ENCODE results near the gene SNRPB.

Gene SNRPB

DNA sequence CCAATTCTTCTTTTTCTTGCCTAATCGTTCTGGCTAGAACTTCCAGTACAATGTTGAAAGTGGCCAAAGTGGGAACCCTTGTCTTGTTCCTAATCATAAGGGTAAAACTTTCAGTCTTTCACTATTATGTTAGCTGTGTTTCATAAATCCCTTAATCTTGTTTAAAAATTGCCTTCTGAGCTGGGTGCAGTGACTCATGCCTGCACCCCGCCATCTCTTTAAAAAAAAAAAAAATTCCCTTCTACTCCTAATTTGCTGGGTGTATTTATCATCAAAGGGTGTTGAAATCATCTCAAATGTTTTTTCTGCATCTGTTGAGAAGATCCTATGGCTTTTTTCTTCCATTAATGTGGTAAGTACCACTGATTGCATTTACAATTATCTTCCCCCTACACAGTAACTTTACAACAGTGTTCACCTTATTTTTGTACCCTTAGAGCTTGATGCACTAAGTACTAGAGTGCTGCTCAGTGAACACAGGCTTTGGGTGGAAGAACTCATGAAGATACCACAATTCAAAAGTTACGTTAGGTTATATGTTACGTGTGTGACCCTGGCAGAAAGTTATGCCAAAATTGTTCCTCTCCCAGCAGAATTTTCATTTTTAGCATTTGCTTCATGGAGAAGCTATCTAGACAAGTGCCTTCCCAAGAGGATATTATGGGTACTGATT is 9.7 kb downstream of the SNRPB start:
- POLR2A ChIA-PET: interaction anchor here (1.0 kb wide), 1 partner anchor 10 kb away, joined by 3 read pairs; the partner anchor contains the start of gene SNRPB
- TF ChIP-seq, protein P1, sequence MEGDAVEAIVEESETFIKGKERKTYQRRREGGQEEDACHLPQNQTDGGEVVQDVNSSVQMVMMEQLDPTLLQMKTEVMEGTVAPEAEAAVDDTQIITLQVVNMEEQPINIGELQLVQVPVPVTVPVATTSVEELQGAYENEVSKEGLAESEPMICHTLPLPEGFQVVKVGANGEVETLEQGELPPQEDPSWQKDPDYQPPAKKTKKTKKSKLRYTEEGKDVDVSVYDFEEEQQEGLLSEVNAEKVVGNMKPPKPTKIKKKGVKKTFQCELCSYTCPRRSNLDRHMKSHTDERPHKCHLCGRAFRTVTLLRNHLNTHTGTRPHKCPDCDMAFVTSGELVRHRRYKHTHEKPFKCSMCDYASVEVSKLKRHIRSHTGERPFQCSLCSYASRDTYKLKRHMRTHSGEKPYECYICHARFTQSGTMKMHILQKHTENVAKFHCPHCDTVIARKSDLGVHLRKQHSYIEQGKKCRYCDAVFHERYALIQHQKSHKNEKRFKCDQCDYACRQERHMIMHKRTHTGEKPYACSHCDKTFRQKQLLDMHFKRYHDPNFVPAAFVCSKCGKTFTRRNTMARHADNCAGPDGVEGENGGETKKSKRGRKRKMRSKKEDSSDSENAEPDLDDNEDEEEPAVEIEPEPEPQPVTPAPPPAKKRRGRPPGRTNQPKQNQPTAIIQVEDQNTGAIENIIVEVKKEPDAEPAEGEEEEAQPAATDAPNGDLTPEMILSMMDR (IDR thresholded peaks at IDR 0.05; ENCODE audit: insufficient read depth, low read length, missing control alignments): no peak
- CTCF ChIA-PET: interaction anchor here (1.1 to 2.4 kb wide), 3 partner anchors 9 to 253 kb away, joined by 5 to 18 read pairs (median 10); no protein-coding TSS in a partner anchor
- H3K4me3 ChIP-seq (ENCODE audit: low read depth, low read length): no peak overlapping the region
- no peak for DNase-seq (ENCODE audit: low read depth, low spot score)

DNA sequence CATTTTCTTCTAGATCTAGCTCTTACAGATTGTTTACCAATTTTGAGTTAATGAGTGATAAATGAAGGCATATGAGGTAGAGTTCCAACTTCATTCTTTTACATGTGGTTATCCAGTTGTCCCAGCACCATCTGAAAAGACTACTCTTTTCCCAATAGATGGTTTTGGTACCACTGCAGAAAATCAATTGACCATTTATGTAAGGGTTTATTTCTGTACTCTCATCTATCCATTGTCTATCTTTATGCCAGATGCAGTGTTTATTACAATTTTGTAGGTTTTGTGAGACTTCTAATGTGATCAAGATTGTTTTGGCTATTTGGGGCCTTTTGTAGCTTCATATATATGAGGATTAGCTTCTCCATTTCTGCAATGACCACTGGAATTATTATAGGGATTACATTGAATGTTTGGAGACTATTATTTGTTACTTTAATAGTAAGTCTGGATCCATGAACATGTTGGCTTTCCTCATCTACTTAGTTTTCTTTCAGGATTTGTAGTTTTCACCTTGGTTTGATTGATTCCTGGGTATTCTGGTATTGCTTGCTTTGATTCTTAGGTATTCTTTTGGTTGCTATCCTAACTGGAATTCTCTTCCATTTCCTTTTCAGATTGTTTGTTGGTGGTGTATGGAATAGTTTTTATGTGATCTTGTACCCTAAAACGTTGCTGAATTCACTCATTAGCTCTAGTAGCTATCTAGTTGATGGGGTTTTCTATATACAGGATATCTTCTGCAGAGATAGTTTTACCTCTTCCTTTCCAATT is 10.4 kb downstream of the SNRPB start:
- CTCF ChIA-PET: interaction anchor here (1.1 to 2.4 kb wide), 3 partner anchors 8 to 252 kb away, joined by 5 to 18 read pairs (median 10); no protein-coding TSS in a partner anchor
- POLR2A ChIA-PET: no interaction called here

DNA sequence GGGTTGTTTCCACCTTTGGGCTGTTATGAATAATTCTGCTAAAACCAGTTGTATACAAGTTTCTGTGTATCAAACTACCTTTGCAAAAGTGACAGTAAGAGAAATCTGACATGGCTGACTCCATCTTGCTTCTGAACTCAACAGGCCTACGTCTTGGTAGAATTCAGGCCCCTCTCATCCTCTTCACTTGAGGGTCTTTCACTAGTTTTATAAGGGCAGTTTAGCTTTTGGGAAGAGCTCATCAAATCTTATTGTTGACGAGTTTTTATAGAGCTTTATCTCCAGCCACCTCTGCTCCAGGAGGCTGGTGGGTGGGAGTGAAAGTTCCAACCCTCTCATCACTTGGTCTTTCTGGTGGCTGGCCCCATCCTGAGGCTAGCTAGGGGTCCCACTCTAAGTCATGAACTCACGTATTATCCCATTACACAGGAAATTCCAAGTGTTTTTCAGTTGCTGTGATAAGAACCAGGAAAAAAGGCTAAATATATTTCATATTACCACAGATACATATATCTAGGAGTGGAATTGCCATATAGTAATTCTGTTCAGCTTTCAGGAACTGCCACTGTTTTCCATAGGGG is 11.6 kb downstream of the SNRPB start:
- TF ChIP-seq, protein P1 (IDR thresholded peaks at IDR 0.05; ENCODE audit: insufficient read depth, low read length, missing control alignments): no peak
- DNase-seq (ENCODE audit: low read depth, low spot score): no peak
- ChIA-PET CTCF (interaction anchor here (4.8 kb wide), 1 partner anchor 9 kb away, joined by 30 read pairs; no protein-coding TSS in a partner anchor), POLR2A (interaction anchor here (1.0 kb wide), 1 partner anchor 12 kb away, joined by 3 read pairs; the partner anchor contains the start of gene SNRPB)
- H3K4me3 ChIP-seq (ENCODE audit: low read depth, low read length): no peak overlapping the region

More for the DNA sequence above, 10.4 kb downstream of the SNRPB start:
- no peak overlapping the region for H3K4me3 ChIP-seq (ENCODE audit: low read depth, low read length)
- DNase-seq (ENCODE audit: low read depth, low spot score): no peak
- TF ChIP-seq, protein P1 (IDR thresholded peaks at IDR 0.05; ENCODE audit: insufficient read depth, low read length, missing control alignments): no peak

DNA sequence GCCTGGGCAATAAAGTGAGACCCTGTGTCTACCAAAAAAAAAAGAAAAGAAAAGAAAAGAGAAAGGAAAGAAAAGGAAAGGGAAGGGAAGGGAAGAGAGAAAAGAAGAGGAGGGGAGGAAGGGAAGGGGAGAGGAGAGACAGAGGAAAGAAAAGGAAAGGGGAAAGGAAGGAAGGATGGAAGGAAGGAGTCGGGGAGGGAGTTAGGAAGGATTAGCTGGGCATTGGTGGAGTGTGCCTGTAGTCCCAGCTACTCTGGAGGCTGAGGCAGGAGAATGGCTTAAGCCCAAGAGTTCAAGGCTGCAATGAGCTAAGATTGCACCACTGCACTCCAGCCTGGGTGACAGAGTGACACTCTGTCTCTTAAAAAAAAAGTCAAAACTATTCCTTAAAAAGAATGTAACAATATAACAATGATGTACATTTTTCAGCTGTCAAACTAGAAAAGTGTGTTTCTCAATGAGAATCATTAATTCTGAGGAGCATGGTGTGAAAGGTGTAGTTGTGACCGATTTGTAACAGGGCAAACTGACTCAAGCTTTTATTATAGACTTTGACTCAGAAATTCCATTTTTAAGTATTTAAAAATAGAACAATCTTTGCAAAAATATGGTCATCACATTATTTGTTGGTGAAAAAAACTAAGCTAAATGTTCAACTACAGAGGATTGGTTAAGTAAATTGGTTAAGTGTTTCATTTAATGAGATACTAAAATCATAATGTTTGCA is 14.7 kb downstream of the SNRPB start:
- ChIA-PET POLR2A (no interaction called here), CTCF (interaction anchor here (0.6 to 4.8 kb wide), 16 partner anchors 10 to 1278 kb away, joined by 3 to 62 read pairs (median 4); no protein-coding TSS in a partner anchor)
- no peak overlapping the region for H3K4me3 ChIP-seq (ENCODE audit: low read depth, low read length)

DNA sequence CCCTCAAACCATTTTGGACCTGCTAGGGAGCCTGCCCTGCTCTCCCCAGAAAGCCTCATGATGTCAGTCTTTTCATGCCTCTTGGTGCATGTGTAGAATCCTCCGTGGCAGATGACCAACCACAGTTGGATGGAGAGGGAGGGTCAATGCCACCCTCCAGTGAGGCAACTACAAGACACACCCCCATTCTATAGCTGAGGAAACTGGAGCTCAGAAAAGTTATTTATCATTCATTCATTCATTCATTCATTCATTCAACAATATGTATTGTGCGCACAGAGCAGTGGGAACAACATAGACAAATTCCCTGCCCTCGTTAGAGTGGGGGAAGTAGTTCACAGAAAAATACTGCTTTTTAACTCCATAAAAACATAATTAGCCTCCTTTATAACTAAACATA is 16.8 kb downstream of the SNRPB start:
- no peak for DNase-seq (ENCODE audit: low read depth, low spot score)
- CTCF ChIA-PET: interaction anchor here (0.7 to 5.0 kb wide), 18 partner anchors 7 to 689 kb away, joined by 3 to 191 read pairs (median 5); partner anchors contain the start of gene SNRPB
- TF ChIP-seq, protein P1 (IDR thresholded peaks at IDR 0.05; ENCODE audit: insufficient read depth, low read length, missing control alignments): no peak
- H3K4me3 ChIP-seq (ENCODE audit: low read depth, low read length): no peak overlapping the region
- POLR2A ChIA-PET: no interaction called here

More for the DNA sequence above, 14.7 kb downstream of the SNRPB start:
- TF ChIP-seq, protein P1 (IDR thresholded peaks at IDR 0.05; ENCODE audit: insufficient read depth, low read length, missing control alignments): no peak
- DNase-seq (ENCODE audit: low read depth, low spot score): no peak

All from AG04449 (cell line).